Measurements from ENCODE around the gene GRK1.
A peak's percentile ranks its signal among the peaks of the same experiment; 100 is the strongest.

Gene GRK1

DNA sequence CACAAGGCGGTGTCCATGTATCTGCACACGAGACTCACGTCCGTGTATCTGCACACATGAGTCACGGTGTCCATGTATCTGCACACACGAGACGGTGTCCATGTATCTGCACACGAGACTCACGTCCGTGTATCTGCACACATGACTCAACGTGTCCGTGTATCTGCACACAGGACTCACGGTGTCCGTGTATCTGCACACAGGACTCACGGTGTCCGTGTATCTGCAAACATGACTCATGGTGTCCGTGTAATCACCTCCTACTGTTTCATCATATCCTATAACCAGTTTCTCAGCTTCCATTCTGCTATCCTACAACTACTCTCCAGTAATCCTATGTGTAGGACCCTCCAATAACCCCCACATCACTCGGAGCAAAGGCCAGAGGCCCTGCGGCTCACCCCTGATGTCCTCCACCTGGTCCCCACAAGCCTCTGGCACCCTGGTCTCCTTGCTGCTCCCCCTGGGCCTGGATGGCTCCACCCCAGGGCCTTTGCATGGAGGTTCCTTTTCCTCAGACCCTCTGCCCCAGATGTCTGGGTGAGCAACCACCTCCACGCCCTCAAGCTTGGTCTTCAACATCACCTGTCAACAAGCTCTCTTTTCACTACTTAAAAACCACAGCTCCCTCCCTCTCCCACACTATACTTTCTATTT is 89.5 kb downstream of the GRK1 start:
- TF ChIP-seq, protein P1, sequence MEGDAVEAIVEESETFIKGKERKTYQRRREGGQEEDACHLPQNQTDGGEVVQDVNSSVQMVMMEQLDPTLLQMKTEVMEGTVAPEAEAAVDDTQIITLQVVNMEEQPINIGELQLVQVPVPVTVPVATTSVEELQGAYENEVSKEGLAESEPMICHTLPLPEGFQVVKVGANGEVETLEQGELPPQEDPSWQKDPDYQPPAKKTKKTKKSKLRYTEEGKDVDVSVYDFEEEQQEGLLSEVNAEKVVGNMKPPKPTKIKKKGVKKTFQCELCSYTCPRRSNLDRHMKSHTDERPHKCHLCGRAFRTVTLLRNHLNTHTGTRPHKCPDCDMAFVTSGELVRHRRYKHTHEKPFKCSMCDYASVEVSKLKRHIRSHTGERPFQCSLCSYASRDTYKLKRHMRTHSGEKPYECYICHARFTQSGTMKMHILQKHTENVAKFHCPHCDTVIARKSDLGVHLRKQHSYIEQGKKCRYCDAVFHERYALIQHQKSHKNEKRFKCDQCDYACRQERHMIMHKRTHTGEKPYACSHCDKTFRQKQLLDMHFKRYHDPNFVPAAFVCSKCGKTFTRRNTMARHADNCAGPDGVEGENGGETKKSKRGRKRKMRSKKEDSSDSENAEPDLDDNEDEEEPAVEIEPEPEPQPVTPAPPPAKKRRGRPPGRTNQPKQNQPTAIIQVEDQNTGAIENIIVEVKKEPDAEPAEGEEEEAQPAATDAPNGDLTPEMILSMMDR (IDR thresholded peaks at IDR 0.05; ENCODE audit: low read length, missing control alignments) = no peak
- DNase-seq (ENCODE audit: low read depth) = peak; percentile 8
- no peak overlapping the region for H3K4me3 ChIP-seq (replicated peaks; ENCODE audit: low read depth, low read length)

DNA sequence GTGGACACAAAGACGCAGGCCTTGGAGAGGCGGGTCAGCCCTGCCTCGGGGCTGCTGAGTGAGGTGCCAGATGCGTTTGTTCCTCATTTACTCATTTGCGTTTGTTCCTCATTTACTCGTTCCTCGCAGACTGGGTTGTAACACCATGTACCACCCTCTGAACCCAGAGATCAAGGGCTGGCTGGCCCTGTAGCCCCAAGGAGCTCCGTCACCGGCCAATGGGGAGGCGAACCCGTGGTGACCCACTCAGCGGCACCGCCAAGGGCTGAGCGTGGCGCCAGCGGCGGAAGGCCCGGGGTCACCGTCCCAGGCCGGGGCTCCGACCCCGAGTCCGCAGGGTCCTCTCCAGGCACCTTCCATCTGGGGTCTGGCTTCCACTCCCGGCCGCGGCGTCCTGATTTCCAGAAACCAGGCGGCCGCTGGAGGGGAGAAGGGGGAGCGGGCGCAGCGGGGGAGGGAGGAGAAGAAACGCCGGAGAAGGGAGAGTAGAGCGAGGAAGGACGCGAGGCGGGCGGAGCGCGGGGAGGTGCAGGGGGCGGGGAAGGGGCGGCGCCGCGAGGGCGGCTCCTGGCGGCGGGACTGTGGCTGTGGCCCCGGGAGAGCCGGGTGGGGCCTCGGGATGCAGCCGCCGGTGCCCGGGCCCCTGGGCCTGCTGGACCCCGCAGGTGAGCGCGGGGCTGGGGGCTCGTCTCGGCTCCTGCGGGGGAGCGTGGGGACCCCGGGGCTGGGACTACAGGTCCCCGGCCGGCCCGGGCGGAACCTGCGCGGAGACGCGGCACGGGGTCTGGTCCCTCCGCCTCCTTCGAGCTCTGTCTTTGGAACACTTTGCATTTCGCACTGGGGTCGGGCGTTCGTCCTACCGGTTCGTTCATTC is 91.9 kb downstream of the GRK1 start, which contains the start of gene TMEM255B:
Gene TMEM255B (plus strand): TSS at position 576 of the 874 bp plus-strand sequence. CDS start 44 bp downstream, at position 620.
- peak within 1 kb of the TSS; percentile 70 for H3K4me3 ChIP-seq (replicated peaks; ENCODE audit: low read depth, low read length)
- peak; percentile 70 for DNase-seq (ENCODE audit: low read depth)
- TF ChIP-seq, protein P1 (IDR thresholded peaks at IDR 0.05; ENCODE audit: low read length, missing control alignments) = no peak

DNA sequence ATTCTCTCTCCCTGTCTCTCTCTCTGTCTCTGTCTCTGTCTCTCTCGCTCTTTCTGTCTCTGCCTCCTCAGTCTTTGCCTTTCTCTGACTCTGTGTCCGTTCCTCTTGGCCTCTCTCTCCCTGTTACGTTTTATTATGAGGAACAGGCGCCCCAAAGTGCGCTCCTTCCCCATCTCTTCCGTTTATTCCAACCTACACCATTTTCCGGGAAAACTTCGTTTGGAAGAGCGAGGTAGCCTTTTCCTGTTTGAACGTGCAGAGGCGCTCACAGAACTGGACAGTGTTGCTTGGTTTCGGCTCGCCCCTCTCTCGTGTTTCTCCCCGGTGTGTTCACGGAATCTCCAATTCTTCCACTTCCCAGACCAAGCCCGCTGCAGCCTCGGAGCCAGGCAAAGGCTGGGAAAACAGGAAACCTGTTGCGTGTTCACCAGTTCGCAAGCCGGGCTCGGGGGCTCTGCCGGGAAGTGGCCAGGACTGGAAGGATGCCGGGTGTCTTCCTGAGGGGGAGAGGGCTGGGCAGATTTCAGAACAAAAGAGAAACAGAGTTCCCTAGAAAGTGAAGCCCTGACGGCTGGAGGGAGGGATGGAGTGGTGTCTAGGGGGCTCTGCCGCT is 92.6 kb downstream of the GRK1 start:
- TF ChIP-seq, protein P1 (IDR thresholded peaks at IDR 0.05; ENCODE audit: low read length, missing control alignments) = no peak
- peak; percentile 50 for DNase-seq (ENCODE audit: low read depth)
- peak overlapping the region; percentile 70 for H3K4me3 ChIP-seq (replicated peaks; ENCODE audit: low read depth, low read length)

DNA sequence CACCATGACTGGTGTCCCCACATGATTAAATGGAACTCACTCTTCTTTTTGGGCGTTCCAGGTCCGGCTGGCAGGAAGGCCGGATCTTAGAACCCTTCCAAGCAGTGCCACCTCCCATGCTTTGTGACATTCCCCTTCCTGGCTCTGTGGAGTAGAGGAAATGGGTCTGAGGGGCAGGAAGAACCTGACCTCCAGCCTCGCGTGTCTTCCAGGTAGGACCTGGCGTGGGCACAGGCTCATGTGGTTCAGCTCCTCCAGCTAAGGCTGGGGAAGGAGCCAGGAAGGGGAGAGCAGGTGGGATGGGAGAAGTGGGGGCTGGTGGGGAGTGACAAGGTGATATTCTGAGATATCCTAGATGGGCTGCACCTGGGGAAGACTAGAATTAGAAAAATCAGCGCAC is 94.1 kb downstream of the GRK1 start:
- DNase-seq (ENCODE audit: low read depth) = no peak
- TF ChIP-seq, protein P1 (IDR thresholded peaks at IDR 0.05; ENCODE audit: low read length, missing control alignments) = no peak
- H3K4me3 ChIP-seq (replicated peaks; ENCODE audit: low read depth, low read length) = no peak overlapping the region

DNA sequence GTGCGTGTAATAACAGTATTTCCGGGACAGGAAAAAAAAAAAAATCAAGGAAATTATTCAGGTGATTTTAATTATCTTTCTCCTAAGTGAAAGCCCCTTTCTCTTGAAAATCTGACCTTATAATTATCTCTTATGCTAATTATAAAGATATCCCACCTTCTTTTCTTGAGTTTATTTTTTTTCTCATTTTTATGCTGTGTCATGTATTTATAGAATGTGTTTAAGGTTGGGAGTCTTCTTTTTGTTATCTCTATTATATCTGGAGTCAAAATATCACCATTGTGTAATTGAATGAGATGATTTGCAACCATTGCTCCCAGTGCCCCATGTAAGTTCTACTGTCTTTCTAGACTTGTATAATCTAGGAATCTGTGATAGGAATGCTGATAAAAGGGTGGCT is 95.1 kb downstream of the GRK1 start:
- TF ChIP-seq, protein P1 (IDR thresholded peaks at IDR 0.05; ENCODE audit: low read length, missing control alignments) = no peak
- DNase-seq (ENCODE audit: low read depth) = no peak

DNA sequence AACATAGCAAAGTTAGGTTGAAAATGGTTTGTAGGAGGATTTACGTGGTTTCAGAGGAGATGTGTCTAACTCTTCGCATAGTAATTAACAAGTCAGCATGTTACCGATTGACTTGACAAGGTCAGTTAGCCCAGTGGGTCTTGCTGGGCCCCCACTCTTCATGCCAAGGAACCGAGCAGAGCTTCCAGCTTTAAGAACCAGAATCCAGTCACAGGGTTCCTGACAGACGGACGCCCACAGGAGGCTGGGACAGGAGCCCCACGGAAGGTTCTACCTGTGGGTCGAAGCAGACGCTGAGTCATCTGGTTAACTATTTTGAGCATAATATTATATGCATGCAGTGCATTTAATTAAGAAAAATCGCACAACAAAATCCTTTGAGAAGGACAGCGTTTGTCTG is 95.5 kb downstream of the GRK1 start:
- TF ChIP-seq, protein P1 (IDR thresholded peaks at IDR 0.05; ENCODE audit: low read length, missing control alignments) = no peak
- H3K4me3 ChIP-seq (replicated peaks; ENCODE audit: low read depth, low read length) = no peak overlapping the region

More for the DNA sequence above, 95.1 kb downstream of the GRK1 start:
- H3K4me3 ChIP-seq (replicated peaks; ENCODE audit: low read depth, low read length) = no peak overlapping the region

More for the DNA sequence above, 95.5 kb downstream of the GRK1 start:
- no peak for DNase-seq (ENCODE audit: low read depth)

All from fibroblast of pulmonary artery (primary cell).